Right lobe of liver (tissue), 4 donors: ENCODE measurements around the gene MARVELD2.
"Not testable (repeated sequence)": the region's sequence is repeated elsewhere in the genome, so short reads cannot be mapped to it uniquely, and the experiment has no call there.

Experiments used
- CTCF ChIP-seq, 4 donors: fragments of 200-600 bp in 3 of 4; fragments of 450-650 bp in 1 of 4; IDR thresholded peaks; one replicate each; pipeline versions ENCODE4 v1.5.1 to v1.8.0; 2016 to 2022; ENCODE audit warnings: antibody characterized with exemption in 4 of 4, mild to moderate bottlenecking in 2 of 4
- POLR2A ChIP-seq: fragments of 450-650 bp; IDR thresholded peaks from one replicate; pipeline ENCODE4 v1.6.1; 2017; ENCODE audit warnings: antibody characterized with exemption, mild to moderate bottlenecking
- donor health status: DM: no; HTN: no; CAD: no.
- donor health status: DM: no; HTN: no; CAD: no.
- donor health status: DM: no; HTN: yes; CAD: no.

- not testable (repeated sequence) for TF ChIP-seq CTCF (IDR thresholded peaks at IDR 0.05); POLR2A
Observed at GRCh38 chr5:69478296-69478695, 63.4 kb downstream of the MARVELD2 start.
